B cell (primary cell): ENCODE measurements around the gene UBASH3B. TPM values are rescaled to one million over a fixed set of nuclear protein-coding genes. Genes with fewer than 3 reads are reported as not detected.

Experiments used
- ATAC-seq: fragments of 200-7000 bp; cut with Tn5 transposase; one replicate; pipeline ENCODE4 v1.10.0; 2021; ENCODE audit warnings: low read depth, mild to moderate bottlenecking, moderate number of reproducible peaks, moderate library complexity
- CTCF ChIA-PET: fragments of 350-600 bp; sonication (Branson Sonifier 250); formaldehyde crosslinking; loops from one replicate; lab custom pipeline; 2021; ENCODE audit warnings: antibody characterized with exemption, inconsistent platforms; lab: Charles Lee
- POLR2A ChIA-PET: fragments of 350-600 bp; sonication (Branson Sonifier 250); formaldehyde crosslinking; loops from one replicate; lab custom pipeline; 2021; ENCODE audit warnings: antibody characterized with exemption; lab: Charles Lee
- DNase-seq: peaks from one replicate; pipeline ENCODE4 v3.0.0; 2013
- H2AFZ ChIP-seq: 2 replicates; pipeline ENCODE4 v1.6.1; 2012; ENCODE audit warnings: mild to moderate bottlenecking, low read depth, low read length; ENCODE audit not compliant: insufficient read depth, poor library complexity, severe bottlenecking
- H3K27ac ChIP-seq, 2 donors: 1 replicate in 1 of 2; 2 replicates in 1 of 2; pipeline ENCODE4 v1.5.1; 2012 to 2013; ENCODE audit warnings: low read length in 2 of 2, mild to moderate bottlenecking in 2 of 2, moderate library complexity in 1 of 2
- H3K27me3 ChIP-seq, 4 experiments: fragments of 200-600 bp in 1 of 4; sonication (generic) in 1 of 4; replicated peaks in 1 of 4; 1 replicate in 2 of 4; 2 replicates in 2 of 4; pipeline versions ENCODE4 v1.6.1 to v1.7.0; 2013 to 2016; ENCODE audit warnings: low read length in 3 of 4, mild to moderate bottlenecking in 2 of 4, mixed read lengths in 1 of 4, moderate library complexity in 1 of 4; ENCODE audit not compliant: insufficient read depth in 4 of 4, control insufficient read depth in 3 of 4; ENCODE audit errors: control extremely low read depth in 1 of 4
- H3K36me3 ChIP-seq, 2 experiments: replicated peaks in 1 of 2; 1 replicate in 1 of 2; 2 replicates in 1 of 2; pipeline versions ENCODE4 v1.6.1 to v1.7.1; 2013; ENCODE audit warnings: low read length in 1 of 2; ENCODE audit not compliant: insufficient read depth in 2 of 2, control insufficient read depth in 1 of 2; ENCODE audit errors: control extremely low read depth in 1 of 2, extremely low read depth in 1 of 2
- H3K4me1 ChIP-seq, 2 donors: fragments of 200-600 bp in 1 of 2; sonication (generic) in 1 of 2; 1 replicate in 1 of 2; 2 replicates in 1 of 2; pipeline versions ENCODE4 v1.5.1 to v1.6.1; 2013 to 2017; ENCODE audit warnings: low read length in 2 of 2; ENCODE audit not compliant: control insufficient read depth in 2 of 2, insufficient read depth in 2 of 2
- H3K4me2 ChIP-seq: replicated peaks from 2 replicates; pipeline ENCODE3; 2012; ENCODE audit warnings: mild to moderate bottlenecking, low read depth, low read length; ENCODE audit not compliant: poor library complexity, severe bottlenecking
- H3K4me3 ChIP-seq, 5 experiments: fragments of 200-600 bp in 1 of 5; sonication (generic) in 1 of 5; 1 replicate in 3 of 5; 2 replicates in 2 of 5; pipeline versions ENCODE4 v1.5.1 to v1.7.0; 2011 to 2016; ENCODE audit warnings: low read length in 4 of 5, mild to moderate bottlenecking in 4 of 5, low read depth in 2 of 5, control low read depth in 1 of 5, moderate library complexity in 1 of 5; ENCODE audit not compliant: insufficient read depth in 1 of 5; ENCODE audit errors: control extremely low read depth in 1 of 5, extremely low read depth in 1 of 5
- H3K79me2 ChIP-seq: fragments of 200-600 bp; sonication (generic); one replicate; pipeline ENCODE4 v1.6.0; 2016; ENCODE audit warnings: low read length; ENCODE audit not compliant: control insufficient read depth, insufficient read depth
- H3K9ac ChIP-seq: fragments of 200-600 bp; sonication (generic); 2 replicates; pipeline ENCODE4 v1.6.1; 2017; ENCODE audit warnings: mild to moderate bottlenecking, low read length, moderate library complexity
- H3K9me3 ChIP-seq, 3 donors: one replicate each; pipeline versions ENCODE4 v1.6.1 to v1.7.1; 2013; ENCODE audit warnings: low read length in 2 of 3; ENCODE audit not compliant: control insufficient read depth in 2 of 3, insufficient read depth in 1 of 3; ENCODE audit errors: control extremely low read depth in 1 of 3
- H4K20me1 ChIP-seq: 2 replicates; pipeline ENCODE4 v1.6.0; 2012; ENCODE audit warnings: mild to moderate bottlenecking, low read length; ENCODE audit not compliant: insufficient read depth, control insufficient read depth, poor library complexity, severe bottlenecking
- H3K27ac Mint-ChIP-seq: one replicate; pipeline ENCODE4 v1.8.0; 2021; ENCODE audit warnings: mixed read lengths
- H3K27me3 Mint-ChIP-seq: one replicate; pipeline ENCODE4 v1.8.0; 2021; ENCODE audit warnings: mixed read lengths
- H3K4me1 Mint-ChIP-seq: one replicate; pipeline ENCODE4 v1.8.0; 2021; ENCODE audit warnings: mixed read lengths
- H3K4me3 Mint-ChIP-seq: one replicate; pipeline ENCODE4 v1.8.0; 2021; ENCODE audit warnings: mixed read lengths
- H3K9me3 Mint-ChIP-seq: one replicate; pipeline ENCODE4 v1.8.0; 2022; ENCODE audit warnings: mixed read lengths; ENCODE audit not compliant: insufficient read depth
- CTCF ChIP-seq: fragments of 200-600 bp; IDR thresholded peaks from one replicate; pipeline ENCODE4 v1.8.0; 2022; ENCODE audit warnings: antibody characterized with exemption, mild to moderate bottlenecking
- EZH2 ChIP-seq: IDR thresholded peaks from 2 replicates; pipeline ENCODE4 v1.6.1; 2012; ENCODE audit warnings: borderline replicate concordance, low read depth, mild to moderate bottlenecking, moderate library complexity, low read length; ENCODE audit not compliant: insufficient read depth, poor library complexity, severe bottlenecking
- WGBS: methylation state at CpG from one replicate; pipeline ENCODE4 v1.1.5; 2013; ENCODE audit warnings: missing lambda C conversion rate; ENCODE audit not compliant: insufficient coverage; 5-methylcytosine and 5-hydroxymethylcytosine counted together
- intact Hi-C: fragments of 100-400 bp; cut with micrococcal nuclease; formaldehyde crosslinking; loops from one replicate; pipeline ENCODE4 v1.10.0; 2022
- polyA plus RNA-seq: library from polyadenylated mRNA; depleted of rRNA; stranded (reverse); fragments of >200 nt; gene quantifications from 2 replicates; pipeline ENCODE4 v1.2.3, GENCODE V29; 2012
- total RNA-seq, 2 donors: library from RNA; stranded (reverse); fragments of 120-200 nt in 1 of 2; gene quantifications; 1 replicate in 1 of 2; 2 replicates in 1 of 2; pipeline versions ENCODE4 v1.2.3 to v1.2.4, GENCODE V29; 2013 to 2022

The UBASH3B gene
- total and polyA plus RNA-seq, 2 donors (not counting 1 experiment from before 2014, with no cell fraction given) = 2.3 to 3.6 TPM

GRCh38 chr11:122751292-122752070 is 96.0 kb downstream of the UBASH3B start:
- intact Hi-C loops = no loop called here
- no peak overlapping the region for H3K27ac Mint-ChIP-seq
- no peak overlapping the region for H3K4me2 ChIP-seq
- no peak overlapping the region for H3K4me3 ChIP-seq
- H3K4me1 Mint-ChIP-seq = peaks cover 39% of the 10 kb centered on the region
- no peaks in the 10 kb centered on the region for H4K20me1 ChIP-seq
- H3K27me3 ChIP-seq = peaks cover 0 to 35% (median 7%) of the 10 kb centered on the region in 4 experiments
- no peak overlapping the region for H3K27ac ChIP-seq
- DNase-seq (no peak), ATAC-seq (no peak)
- H3K9me3 ChIP-seq = no peaks in the 10 kb centered on the region
- peaks cover 20% of the 10 kb centered on the region for H3K27me3 Mint-ChIP-seq
- 100% methylated on average over 2 of the region's 5 CpGs for WGBS
- no peaks in the 10 kb centered on the region for H3K9me3 Mint-ChIP-seq
- H3K4me3 Mint-ChIP-seq = no peak overlapping the region
- H3K4me1 ChIP-seq = peaks cover 31 to 53% of the 10 kb centered on the region in 2 donors
- H3K9ac ChIP-seq = no peak overlapping the region
- ChIA-PET CTCF (interaction anchor here (0.9 to 18.4 kb wide), 3 partner anchors 30 to 119 kb away, joined by 3 to 405 read pairs (median 4); partner anchors contain the start of gene UBASH3B), POLR2A (no interaction called here)
- H2AFZ ChIP-seq = no peak overlapping the region
- peaks cover 39% of the 10 kb centered on the region for H3K79me2 ChIP-seq
- H3K36me3 ChIP-seq = no peaks in the 10 kb centered on the region
- TF ChIP-seq CTCF (no peak), EZH2 (no peak)

GRCh38 chr11:122754028-122754427 is 98.5 kb downstream of the UBASH3B start:
- POLR2A ChIA-PET = interaction anchor here (0.7 kb wide), 1 partner anchor 94 kb away, joined by 7 read pairs; no protein-coding TSS in a partner anchor
- Histone ChIP-seq H4K20me1 (no peaks in the 10 kb centered on the region), H3K4me1 (peaks cover 22 to 33% of the 10 kb centered on the region in 2 donors), H3K27ac (no peak overlapping the region), H2AFZ (no peak overlapping the region), H3K27me3 (peaks cover 0 to 22% (median 5%) of the 10 kb centered on the region in 4 experiments), H3K4me3 (no peak overlapping the region), H3K4me2 (no peak overlapping the region), H3K9me3 (no peaks in the 10 kb centered on the region), H3K9ac (no peak overlapping the region), H3K79me2 (peaks cover 46% of the 10 kb centered on the region), H3K36me3 (no peaks in the 10 kb centered on the region)
- Mint-ChIP-seq H3K27me3 (peaks cover 20% of the 10 kb centered on the region), H3K4me1 (peaks cover 35% of the 10 kb centered on the region), H3K4me3 (no peak overlapping the region), H3K9me3 (no peaks in the 10 kb centered on the region), H3K27ac (no peak overlapping the region)
- TF ChIP-seq EZH2 (no peak), CTCF (no peak)
- DNase-seq (no peak), ATAC-seq (no peak)
- intact Hi-C loops = no loop called here
- CTCF ChIA-PET = interaction anchor here (0.7 to 18.4 kb wide), 20 partner anchors 9 to 270 kb away, joined by 3 to 405 read pairs (median 16); partner anchors contain the start of gene UBASH3B
- 97% methylated on average over 3 of the region's 3 CpGs for WGBS
